NOMO-1 treated with DMSO at 0.1 percent for 48 hours (cell line): ENCODE measurements around the gene FAM120B.
"Not testable (repeated sequence)": the region's sequence is repeated elsewhere in the genome, so short reads cannot be mapped to it uniquely, and the experiment has no call there.

ENCODE experiments used
- DNase-seq: peaks from one replicate; lab custom pipeline; 2025; ENCODE audit not compliant: unreplicated experiment; lab: John Stamatoyannopoulos, UW

The FAM120B gene

DNA sequence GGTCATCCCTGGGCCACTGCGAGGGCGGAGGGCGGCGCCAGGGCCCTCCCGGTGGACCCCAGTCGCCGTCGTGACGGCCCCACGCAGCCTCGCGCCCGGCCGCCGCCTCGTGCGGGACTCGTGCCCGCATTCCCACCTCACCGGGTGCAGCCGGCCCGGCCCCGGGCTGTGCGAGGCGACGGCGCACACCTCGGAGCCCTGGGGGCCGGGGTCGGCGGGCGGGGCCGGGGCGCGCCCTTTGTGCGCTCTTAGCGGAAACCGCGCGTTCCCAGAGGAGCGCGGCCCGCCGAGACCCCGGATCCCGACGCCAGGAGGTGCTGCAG lies 10.2 kb upstream of the FAM120B start:
- DNase-seq: no peak

DNA sequence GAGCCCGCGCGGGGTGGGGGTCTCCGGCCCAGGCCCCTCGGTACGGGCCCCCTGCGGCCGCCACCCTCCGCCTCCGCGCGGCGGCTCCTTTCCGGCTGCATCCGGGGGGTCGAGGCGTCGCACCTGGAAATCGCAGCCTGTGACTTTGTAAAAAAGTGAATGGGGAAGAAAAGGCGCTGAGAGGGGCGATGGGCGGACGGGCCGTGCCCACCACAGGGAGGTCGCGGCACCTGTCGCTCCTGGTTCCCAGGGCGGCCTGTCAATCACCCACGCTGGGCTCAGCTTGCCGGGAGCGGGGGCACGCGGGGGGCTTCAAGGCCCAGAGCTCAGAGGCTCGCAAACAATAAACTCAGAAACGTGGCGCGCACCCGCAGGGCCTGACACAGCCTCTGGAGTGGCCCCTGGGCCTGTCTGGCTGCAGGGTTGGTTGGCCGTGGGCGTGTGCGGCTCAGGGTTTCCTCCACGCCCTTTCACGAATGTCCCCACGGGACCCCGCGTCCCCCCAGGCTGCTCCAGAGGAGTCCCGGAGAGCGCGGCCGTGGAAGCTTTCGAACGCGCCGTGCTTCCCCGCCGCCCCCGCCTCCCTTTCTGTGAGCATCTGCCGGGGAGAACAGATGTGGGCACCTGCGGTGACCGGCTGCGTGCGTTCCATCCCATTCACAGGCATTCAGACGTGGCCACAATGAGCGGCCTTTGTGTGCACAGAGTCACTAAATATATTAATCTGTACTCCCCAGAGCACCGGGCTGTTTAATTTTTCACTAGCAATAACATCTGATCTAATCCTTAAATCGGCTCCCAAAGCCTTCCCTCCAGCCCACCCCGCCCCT lies 9.6 kb upstream of the FAM120B start:
- no peak for DNase-seq

DNA sequence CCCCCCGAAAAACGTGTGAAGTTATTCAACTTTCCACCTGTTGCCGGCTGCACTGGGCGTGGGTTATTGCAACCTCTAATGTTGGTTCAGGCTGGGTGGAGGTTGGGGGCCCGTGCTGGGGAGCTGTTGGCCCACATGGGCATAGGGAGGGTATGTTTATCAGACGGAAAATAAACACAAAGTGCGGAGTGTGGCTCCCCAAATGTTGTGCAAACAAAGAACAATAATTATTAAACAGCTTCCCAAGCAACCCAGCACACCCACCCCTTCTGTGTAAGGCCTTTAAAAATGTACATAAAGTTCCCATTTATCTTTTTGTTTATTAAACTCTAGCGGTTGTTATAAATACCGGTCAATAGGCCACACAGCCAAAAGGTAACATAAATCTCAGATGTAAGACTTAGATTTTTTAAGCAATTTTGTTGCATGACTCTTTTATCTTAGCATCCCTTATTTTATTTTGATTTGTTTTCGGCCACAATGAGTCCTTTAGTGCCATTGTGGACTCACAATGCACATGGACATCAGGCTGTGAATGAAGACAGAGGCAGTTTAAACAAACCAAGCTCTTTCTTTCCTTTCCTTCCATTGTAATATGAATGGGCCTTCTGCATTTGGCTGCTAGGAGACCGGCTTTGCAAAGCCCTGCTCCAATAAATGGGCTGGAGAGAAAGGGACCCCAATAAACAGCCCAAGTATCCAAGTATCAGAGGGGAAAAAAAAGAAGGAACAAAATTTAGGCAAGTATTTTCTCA lies 8.8 kb upstream of the FAM120B start:
- no peak for DNase-seq

DNA sequence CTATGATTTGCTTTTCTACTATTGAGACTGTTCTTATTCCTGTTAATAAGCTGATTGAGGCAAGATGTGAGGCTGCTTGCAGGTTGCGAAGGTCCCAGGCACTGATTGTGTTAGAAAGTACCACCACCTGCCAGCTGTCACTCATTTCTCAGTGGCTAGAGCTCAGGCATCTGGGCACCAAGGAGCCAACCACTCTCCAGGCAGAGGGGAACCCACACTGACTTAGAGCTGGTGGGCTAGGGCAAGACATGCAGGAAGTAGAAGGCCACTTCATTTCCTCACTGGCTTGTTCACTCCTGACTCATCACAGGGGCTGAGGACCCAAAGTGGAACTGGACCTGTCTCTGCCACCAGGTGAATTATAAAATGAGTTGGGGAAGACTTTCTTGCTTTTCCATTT lies 7.9 kb upstream of the FAM120B start:
- no peak for DNase-seq

DNA sequence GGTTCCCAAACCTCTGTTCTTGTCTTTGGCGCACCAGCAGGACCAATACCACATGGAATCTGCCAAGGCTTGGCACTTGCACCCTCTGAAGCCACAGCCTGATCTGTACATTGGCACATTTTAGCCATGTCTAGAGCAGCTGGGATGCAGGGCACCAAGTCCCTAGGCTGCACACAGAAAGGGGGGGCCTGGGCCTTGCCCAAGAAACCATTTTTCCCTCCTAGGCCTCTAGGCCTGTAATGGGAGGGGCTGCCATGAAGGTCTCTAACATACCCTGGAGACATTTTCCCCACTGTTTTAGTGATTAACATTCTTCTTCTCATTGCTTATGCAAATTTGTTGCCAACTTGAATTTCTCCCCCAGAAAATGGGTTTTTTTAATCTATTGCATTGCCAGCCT lies 5.4 kb upstream of the FAM120B start:
- DNase-seq: no peak

DNA sequence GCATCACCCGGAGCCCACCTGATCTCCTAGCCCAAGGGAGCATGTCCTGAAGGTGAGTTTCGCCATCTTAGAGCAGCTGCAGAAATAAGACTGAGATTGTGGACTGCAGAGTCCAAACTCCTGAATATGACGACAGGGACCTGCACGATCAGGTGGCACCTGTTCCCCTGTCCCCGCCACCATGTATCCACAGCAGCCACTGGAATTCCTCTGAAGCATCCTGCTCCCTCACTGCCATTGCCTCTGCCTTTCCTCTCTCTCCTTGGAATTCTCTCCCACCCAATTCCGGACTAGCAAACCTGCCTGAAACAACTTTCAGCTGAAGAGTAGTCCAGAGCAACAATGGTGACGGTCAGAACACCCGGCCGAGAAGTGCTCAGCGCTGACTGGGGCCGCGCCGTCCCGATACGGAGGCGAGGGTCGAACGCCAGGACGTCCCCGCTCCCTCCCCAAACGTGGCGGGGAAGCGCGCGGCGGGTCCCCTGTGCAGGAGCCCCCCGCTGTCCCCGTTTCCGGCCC lies 694 bp upstream of the FAM120B start:
- DNase-seq: no peak

DNA sequence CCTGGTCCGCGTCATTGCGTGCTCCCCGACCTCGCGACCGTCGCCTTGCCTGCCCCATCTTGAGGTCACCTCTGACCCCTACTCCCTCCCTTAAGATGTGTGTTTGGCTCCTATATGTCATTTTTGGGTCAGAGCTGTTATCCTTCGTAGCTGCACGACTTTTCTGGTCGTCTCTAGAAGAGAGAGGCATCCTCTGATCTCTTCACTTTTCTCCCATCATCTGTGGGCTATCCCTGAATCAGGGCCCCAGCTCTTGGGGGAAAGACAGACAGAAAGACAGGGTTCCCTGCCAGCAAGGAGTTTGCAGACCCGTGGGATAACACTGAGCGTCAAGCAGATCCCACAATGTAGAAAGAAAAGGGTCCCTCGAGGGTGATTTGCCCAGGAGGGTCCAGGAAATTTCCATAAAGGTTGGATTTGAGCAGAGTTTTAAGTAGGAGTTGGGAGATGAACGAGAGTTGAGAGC lies 555 bp downstream of the FAM120B start:
- no peak for DNase-seq

DNA sequence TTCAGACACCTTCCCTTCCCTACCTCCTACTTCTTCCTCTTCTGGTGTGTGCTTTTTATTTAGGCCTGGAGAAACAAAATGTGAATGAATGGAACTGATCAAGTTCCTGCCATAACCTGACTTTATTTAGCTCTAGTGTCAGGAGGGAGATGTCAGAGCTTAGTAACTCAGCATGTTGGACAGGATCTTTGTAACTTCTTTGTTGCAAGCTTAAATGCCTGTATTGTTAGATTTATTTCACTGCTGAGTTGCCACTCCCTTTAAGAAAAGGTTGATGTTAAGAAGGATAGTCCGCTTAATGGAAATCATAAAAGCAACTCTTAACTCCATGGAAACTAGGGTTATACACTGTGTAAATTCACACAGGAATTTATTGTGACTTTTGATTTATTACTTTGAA lies 2.2 kb downstream of the FAM120B start:
- no peak for DNase-seq

DNA sequence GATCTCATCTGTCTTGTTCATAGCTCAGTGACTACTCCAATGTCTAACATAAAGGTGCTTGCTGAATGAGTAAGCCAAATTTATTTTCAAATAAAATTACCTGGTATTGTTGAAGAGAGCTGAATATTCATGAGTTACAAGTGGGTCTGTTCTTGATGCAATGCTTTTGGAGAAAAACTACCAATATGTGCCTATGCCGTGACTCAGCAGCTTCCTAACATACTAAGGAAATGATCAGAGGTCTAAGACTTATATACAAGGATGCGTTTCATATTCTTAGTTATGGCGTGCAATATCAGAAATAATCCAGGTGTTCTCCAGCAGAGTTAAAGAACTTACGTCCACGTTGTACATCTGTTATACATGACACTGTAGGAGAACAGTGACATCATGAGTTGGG lies 5.1 kb downstream of the FAM120B start:
- DNase-seq: no peak

DNA sequence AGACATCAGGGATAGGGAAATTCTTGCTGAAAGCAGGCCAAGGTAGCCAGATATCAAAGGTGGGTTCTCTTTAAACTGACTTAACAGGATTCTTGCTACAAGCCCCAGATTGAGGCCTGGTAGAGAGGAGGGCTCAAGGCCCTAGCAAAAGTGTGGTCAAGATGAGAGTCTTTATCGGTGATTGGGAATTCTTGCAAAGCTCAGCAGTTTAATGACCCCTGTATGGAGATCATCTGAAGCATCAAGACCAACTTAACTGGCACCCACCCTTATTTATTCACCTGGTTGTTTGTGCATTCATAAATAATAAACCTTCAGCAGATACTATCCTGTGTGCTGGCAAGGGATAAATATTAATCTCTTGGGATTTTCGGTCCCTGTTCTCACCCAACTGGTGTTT lies 6.3 kb downstream of the FAM120B start:
- no peak for DNase-seq

DNA sequence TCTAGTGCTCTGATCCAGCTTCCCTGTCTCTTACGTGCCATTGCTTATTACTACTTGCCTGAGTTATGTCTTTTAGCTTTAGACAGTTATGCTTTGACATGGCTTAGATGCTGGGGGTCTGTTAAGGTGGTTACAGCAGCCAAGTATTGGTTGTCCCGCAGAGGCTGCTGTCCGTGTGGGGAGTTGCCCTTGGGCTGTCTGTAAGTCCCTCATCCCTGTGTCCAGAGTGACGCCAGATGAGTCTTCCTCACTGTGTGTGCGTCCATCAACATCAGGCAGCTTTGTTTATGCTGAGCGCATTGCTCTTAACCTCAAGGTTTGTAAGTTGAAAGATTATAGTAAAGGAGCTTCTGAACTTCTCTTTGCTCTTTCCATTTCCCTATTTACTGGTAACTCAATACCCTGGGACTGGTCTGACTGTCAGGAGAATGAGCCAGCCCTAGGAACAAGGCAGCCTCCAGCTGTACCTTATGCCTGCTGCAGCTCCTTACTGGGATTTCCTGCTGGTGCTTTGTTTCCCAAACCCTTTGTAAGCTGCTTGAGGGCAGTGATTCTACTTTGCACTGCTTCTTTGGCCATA lies 7.2 kb downstream of the FAM120B start:
- no peak for DNase-seq

DNA sequence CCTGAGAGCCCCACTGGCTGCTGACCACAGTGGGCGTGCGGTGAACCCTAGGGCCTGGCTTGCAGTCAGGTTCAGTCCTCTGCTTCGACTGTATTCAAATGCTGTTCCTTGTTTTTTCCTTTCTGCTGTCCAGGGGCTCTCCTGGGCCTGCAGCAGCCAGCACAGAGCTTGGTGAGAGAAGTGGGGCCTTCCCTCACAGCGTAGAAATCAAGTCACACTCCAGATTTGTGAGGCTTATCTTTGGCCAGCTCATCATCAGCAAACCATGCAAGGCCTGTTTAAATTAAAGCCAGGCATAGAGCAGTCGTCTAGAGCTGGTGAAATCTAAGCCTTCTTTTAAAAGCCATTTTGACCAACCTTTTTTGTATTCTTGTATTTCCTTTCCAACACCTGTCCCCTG lies 8.4 kb downstream of the FAM120B start:
- DNase-seq: no peak

DNA sequence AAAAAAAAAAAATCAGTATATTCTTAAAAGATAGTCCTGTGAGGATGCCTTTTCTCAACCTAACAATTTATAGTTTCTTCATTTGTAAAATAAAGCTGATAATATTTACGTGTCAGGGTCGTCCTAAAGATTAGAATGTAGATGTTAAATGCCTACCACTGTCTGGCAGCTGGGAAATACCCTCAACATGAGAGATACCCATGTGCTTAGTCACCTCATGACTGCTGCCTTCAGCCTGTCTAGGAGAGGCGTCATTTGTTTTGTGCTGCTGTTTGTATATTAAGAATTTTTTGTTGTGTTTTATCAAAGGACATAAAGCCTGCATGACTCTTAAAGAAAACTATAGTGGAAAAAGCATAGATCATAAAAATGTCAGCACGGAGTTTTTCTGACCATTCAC lies 9.5 kb downstream of the FAM120B start:
- no peak for DNase-seq

DNA sequence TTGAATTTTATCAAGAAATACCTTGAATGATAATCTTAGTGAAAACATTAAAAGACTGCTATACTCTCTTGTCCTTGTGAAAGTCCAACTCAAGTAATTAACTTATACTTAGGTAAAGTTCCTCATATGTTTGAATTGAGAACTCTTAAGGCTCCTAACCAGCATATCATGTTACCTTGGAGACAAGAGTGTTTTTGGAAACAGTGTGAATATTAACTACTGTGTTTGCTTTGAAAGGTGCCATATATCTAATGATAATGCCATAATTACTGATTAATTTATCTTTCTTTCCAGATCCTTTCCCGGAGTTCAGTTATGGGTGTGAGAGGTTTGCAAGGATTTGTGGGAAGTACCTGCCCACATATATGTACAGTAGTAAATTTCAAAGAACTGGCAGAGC lies 10.5 kb downstream of the FAM120B start:
- no peak for DNase-seq

DNA sequence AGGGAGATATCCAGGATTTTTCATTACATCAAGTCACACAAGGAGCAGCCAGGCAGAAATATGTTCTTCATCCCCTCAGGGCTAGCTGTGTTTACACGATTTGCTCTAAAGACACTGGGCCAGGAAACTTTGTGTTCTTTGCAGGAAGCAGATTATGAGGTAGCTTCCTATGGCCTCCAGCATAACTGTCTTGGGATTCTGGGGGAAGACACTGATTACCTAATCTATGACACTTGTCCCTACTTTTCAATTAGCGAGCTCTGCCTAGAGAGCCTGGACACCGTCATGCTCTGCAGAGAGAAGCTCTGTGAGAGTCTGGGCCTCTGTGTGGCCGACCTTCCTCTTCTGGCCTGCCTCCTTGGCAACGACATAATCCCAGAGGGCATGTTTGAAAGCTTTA lies 11.2 kb downstream of the FAM120B start:
- DNase-seq: no peak

DNA sequence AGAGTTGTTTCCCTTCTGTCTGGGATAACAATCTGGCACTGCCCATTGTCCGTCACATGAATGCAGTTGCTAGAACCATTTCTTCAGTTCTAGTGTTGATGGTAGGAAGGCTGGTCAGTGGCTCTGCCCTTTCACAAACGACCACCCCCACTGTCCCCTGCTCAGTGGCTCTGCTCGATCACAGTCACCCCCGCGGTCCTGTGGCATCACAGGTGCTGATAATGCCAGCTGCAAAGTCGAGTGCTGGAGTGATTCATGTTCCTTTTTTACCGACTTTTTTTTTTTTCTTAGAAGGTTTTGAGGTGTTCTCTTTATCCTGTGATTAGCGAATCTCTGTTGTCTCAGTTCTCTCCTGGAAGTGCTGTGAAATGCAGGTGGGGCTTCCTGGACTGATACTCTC lies 22.8 kb downstream of the FAM120B start:
- DNase-seq: no peak

DNA sequence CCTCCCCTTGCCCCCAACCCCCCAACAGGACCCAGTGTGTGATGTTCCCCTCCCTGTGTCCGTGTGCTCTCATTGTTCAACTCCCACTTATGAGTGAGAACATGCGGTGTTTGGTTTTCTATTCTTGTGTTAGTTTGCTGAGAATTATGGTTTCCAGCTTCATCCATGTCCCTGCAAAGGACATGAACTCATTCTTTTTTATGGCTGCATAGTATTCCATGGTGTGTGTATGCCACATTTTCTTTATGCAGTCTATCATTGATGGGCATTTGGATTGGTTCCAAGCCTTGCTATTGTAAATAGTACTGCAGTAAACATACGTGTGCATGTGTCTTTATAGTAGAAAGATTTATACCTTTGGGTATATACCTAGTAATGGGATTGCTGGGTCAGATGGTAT lies 28.6 kb downstream of the FAM120B start:
- DNase-seq: not testable (repeated sequence)

DNA sequence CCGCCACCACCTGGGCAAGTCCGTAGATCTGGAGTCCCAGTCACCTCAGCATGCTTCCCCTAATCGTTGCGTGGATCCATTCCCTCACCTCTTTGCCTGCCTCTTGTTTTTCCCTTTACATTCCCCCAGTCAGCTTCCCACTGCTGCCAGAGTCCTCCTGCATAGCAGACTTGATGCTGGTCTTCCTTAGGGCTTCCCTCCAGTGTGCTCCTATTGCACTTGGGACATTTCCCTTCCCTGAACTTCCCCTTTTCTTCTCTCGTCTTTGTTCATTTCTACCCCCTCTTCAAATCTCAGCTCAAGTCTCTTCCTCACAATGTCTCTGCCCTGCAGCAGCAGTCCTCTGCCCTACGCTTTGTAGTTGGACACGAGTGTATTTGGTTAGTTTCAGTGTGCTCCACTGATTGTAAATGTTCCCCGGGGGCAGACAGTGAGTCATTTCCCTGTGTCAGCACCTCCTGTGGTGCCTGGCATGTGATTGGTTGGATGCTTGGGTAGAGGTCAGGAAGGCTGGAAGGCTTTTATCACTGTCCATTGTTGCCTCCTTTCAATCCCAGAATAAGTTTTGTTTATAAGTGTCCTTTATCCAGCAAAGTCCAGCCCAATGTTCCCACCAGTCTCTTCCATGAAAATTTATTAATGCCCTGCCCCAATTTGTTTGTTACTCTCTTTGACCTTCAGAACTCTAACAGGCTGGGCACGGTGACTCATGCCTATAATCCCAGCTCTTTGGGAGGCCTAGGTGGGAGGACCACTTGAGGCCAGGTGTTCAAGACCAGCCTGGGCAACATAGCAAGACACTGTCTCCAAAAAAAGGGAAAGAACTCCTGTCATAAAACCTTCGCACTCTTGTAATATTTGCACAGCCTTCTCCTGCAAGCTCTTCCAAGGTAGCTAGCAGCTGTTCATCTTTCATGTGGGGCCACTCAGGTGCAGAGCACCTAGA lies 38.3 kb downstream of the FAM120B start:
- DNase-seq: peak; percentile 13

DNA sequence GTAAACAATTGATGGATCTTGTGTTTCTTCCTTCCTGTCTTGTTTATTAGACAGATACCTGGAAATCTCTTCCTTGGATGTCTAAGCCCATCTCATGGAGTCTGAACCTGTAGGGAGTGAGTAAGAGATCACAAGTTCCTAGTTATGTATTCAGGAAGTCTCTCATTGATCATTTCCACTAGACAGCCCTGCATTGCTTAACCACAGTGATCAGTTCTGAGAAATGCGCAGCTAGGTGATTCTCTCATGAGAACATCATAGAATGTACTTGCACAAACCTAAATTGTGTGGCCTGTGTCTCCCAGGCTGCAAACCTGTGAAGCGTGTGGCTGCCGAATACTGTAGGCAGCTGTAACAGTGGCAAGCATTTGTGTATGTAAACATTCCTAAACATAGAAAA lies 39.1 kb downstream of the FAM120B start:
- DNase-seq: no peak

DNA sequence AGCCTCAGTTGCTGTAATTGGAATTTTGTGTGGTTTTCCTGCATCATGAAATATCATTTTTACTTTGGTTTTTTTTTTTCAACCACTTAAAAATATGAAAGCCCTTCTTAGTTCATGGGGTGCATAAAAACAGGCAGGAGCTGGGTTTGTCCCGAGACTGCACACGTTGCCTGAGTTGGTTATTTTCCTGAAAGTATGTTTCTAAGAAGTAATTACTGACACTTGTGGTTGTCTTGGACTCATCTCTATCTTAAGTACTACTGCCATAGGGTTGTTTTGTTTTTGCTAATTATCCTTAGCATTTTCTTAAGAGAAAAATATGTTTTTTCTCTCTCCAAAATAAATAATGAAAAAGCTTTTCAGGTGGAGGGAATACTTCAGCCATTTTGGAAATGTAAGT lies 40.1 kb downstream of the FAM120B start:
- no peak for DNase-seq

DNA sequence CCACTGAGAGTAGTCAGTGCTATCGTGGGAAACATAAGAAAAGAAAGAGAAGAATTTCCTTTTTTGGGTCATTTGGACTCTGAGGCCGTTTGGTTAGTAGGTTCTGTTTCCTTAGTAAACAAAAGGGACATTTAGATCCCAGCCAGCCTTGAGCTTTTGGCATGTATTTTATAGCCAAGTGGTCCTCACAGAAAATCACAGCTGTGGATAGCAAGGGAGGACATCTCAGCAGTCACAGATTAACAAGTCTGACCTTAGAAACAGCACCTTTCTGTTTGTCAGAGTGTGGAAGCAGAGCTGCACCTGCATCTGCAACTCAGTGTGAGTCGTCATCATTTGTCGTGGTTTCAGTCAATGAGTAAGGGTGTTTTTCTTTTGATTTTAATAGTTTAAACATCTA lies 40.5 kb downstream of the FAM120B start:
- no peak for DNase-seq
